ENCODE data around the gene FAM174B.

Gene FAM174B

DNA sequence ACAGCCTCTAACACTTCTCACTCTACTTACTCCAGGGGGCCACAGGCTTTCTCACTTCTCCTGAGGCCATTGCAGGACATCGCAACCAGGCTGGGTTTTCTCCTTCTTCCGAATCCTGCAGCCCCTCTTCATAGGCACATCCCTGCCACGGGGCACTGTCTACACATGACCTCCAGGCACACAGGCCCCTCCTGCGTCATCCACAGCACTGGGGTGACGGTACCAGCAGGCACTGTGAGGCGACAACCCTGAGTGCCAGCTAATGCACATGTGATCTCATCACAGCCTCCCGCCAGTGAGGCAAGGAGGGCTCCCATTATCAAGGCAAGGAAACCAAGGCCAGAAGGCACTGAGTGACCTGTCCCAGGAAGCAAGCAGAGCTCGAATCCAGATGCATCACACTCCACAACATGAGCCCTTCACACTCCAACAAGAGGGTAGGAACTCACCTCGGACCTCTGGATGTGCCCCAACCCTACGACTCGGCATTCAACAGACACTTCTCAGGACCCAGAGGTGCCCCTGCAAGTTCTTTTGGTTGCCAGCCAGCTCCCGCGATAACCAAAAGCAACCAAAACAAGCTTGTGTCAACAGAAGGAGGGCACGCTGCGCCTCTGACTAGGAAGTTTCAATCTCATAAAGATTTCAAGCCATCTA, 16.7 kb downstream of the FAM174B start:
- no peak for DNase-seq

DNA sequence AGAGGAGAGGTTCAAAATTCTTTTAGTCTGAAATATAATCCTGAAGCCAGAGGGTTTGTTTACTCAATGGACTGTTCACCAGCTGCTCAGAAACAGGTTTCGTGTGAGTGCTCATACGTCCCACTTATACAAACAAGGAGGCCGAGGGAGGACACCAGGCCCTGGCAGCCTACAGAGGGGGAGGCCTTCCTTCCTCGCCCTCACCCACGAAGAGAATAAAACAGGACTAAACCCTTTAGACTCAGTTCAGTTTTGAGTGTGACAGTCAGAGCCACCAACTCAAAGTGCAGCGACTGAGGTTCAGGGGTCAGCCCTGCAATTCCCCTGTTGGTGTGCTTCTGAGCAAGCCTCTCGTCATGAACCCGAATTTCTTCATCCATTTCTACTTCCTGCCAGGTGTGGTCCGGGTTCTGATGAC, 17.3 kb downstream of the FAM174B start:
- no peak for DNase-seq

DNA sequence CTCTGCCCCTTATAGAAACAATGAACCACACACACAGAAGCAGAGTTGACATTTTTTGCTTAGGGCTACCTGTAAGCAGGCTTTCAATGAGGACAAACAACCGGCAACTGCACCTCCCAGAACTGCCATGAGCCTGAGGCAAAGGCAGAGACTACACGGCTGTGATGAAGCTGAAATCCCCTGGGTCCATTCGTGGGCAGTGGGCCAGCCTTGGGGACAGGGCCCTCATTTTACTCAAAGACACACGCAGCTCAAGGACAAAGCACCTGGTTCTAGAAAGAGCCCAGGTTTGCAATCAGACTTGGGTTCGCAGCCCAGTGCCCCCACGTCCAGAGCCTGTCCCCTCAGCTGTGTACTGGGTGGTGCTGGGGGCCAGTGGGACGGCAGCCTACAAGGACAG, 17.9 kb downstream of the FAM174B start:
- no peak for DNase-seq

GRCh38 chr15:92636908-92637481, 18.6 kb downstream of the FAM174B start:
- DNase-seq: no peak

- DNase-seq: no peak
Measured at GRCh38 chr15:92636401-92636907, 19.1 kb downstream of the FAM174B start.

- DNase-seq: no peak
Measured at GRCh38 chr15:92634671-92635201, 20.8 kb downstream of the FAM174B start.

DNA sequence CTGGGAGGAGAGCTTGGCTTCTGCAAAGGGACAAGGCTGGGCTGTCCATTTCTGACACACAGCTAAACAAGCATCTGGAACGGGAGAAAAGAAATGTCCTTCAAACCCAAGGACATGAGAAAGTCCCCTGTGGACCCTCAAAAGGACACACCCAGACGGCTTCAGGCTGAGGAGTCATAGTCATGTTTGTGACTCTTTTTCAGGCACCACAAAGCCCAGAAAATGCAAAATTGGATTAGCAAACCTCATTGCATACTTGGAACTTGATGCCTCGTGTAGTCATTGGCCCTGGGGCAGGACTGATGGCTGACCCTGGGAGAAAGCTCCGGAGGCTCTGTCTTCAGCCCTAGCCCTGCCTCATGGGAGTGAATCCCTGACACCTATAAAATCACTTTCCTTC, 21.5 kb downstream of the FAM174B start:
- no peak for DNase-seq

DNA sequence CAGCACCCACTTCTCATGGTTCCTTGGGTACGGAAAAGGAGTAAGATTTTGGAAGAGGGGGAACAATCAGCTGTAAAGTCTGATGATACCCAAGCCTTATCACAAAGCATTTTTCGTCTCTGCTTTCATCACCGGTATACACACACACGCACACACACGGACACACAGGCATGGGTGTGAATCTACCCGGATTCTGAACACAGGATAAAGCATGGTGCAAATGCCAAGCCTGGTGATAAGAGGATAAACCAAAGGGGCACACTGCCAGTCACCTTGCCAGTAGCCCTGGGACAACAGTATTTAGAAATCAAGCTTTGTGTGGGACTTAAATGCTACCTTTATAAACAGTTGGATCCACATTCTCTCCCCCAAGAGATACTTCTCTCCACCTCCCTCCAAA, 22.2 kb downstream of the FAM174B start:
- no peak for DNase-seq

DNA sequence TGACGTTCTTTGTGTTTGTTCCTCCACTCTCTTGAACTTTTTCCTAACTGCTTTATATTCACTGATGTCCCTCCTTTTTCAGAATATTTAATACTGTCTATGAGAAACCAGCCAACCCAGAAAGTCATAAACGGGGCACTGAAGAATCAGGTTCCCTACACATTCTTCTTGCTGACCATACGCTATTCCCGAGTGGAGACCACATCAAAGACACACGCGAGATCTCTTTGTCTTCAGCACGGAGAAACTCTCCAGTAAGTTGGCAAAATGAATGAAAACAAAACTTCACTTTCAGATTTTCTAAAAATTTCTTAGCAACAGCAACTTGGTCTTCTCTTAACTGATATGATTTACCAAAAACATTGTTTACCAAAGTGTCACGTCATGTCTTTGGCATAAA, 22.6 kb downstream of the FAM174B start:
- no peak for DNase-seq

GRCh38 chr15:92631721-92632120, 23.9 kb downstream of the FAM174B start:
- DNase-seq: no peak

GRCh38 chr15:92629975-92630626, 25.5 kb downstream of the FAM174B start:
- DNase-seq: no peak

- no peak for DNase-seq
Measured at GRCh38 chr15:92629276-92629974, 26.1 kb downstream of the FAM174B start.

- DNase-seq: no peak
Measured at GRCh38 chr15:92627014-92627413, 28.6 kb downstream of the FAM174B start.

GRCh38 chr15:92625251-92625980, 30.2 kb downstream of the FAM174B start:
- DNase-seq: no peak

DNA sequence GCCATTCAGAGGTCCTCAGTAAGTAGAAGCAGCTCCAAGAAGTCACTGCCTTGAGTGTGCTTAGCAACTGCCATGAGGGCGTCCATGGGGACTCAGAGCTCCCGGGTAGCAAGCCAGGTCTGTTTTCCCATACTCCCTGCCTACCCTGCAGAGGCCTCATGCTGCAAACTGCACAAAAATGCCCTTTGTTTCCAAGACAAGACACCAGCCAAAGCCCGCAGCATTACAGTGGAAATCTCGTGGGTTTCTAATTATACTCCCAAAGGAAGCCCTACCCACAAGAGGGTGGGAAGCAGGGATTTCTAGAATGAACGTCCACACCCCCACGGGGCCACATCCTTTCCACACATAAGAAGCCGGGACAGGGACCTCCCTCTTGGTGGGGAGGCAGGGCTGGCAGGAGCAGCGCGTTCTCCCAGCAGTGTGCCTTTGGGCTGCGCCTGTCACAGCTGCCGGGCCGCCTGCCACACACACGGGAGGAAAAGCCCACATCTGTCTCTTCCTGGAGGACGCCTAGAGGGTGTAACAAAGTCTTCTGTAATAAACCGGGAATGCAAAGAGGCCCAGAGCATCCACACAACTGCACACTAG, 31.1 kb downstream of the FAM174B start:
- DNase-seq: no peak

DNA sequence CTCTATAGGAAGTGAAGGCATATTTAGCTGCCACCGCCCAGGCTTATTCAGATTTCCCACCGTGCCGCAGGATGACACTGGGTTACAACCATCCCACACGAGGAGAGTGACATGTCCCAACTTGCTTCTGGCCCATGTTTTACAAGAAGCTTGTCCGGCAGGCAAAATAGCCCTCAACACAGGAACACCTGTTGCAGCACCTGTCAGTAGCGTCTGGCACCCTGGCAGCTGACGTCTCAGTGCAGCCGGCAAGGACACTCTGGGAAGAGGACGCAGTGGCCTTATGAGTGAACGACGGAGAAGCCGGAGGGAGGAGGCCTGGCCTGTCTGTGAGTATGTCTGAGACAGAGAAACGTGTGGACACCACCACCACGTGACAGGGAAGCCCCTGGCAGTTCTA, 32.1 kb downstream of the FAM174B start:
- DNase-seq: no peak

GRCh38 chr15:92621972-92622533, 33.5 kb downstream of the FAM174B start:
- no peak for DNase-seq

GRCh38 chr15:92620991-92621390, 34.6 kb downstream of the FAM174B start:
- DNase-seq: no peak

GRCh38 chr15:92619145-92620101, 36.2 kb downstream of the FAM174B start:
- no peak for DNase-seq
